Activated CD8-positive, alpha-beta memory T cell treated with anti-CD3 and anti-CD28 coated beads for 48 hours (primary cell): ENCODE results near the gene DENND5B.

Experiments
- DNase-seq, 3 experiments: peaks; one replicate each; pipeline ENCODE4 v3.0.0-alpha.2; 2020; ENCODE audit warnings: low read depth in 2 of 3, low spot score in 2 of 3

The DENND5B gene

DNA sequence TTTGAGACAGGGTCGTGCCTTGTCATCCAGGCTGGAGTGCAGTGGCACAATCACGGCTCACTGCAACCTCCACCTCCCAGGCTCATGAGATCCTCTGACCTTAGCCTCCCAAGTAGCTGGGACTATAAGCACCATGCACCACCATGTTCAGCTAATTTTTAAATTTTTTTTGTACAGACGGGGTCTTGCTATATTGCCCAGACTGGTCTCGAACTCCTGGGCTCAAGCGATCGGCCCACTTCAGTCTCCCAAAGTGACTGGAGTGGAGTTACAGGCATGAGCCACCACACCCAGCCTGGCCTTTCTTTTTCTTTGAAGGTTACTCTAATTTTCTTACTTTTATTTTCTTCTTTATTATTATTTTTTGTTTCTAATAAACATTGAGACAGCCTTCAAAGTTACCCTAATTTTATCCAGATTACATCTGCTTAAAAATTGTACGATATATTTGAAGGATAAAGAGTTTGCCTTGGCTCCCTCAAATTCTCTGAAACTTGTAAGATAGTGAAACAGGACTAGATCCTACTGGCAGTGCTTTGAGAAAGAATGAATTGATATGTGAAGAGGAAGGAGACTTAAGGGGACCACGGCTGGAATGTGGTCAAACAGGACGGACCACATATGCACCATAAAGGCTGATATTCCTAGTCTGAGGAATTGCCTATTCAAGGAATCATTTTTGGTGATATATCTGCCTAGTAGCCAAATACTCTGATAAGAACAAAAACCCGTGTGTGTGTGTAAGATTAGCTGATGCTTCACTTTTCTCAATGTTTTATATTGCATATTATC is 250.9 kb downstream of the DENND5B start:
- DNase-seq: no peak

GRCh38 chr12:31337952-31338351 is 253.0 kb downstream of the DENND5B start:
- DNase-seq: no peak
